Activated B cell treated with CpG ODN at 0.5 μM for 24 hours (primary cell): Measurements from ENCODE around the gene SUPT6H. TPM values are rescaled to one million over a fixed set of nuclear protein-coding genes. Genes with fewer than 3 reads are reported as not detected.

Experiments
- ATAC-seq: fragments of 200-7000 bp; cut with Tn5 transposase; one replicate; pipeline ENCODE4 v1.10.0; 2021; ENCODE audit warnings: low read depth, mild to moderate bottlenecking, moderate library complexity
- CTCF ChIA-PET: fragments of 350-600 bp; sonication (Branson Sonifier 250); formaldehyde crosslinking; loops from one replicate; lab custom pipeline; 2021; ENCODE audit warnings: antibody characterized with exemption; lab: Charles Lee
- POLR2A ChIA-PET: fragments of 350-600 bp; sonication (Branson Sonifier 250); formaldehyde crosslinking; loops from one replicate; lab custom pipeline; 2021; ENCODE audit warnings: antibody characterized with exemption; lab: Charles Lee
- DNase-seq: peaks from one replicate; pipeline ENCODE4 v3.0.0; 2022
- H3K27ac Mint-ChIP-seq: one replicate; pipeline ENCODE4 v1.8.0; 2020; ENCODE audit warnings: mixed read lengths
- H3K27me3 Mint-ChIP-seq: one replicate; pipeline ENCODE4 v1.8.0; 2021; ENCODE audit warnings: mixed read lengths
- H3K36me3 Mint-ChIP-seq: one replicate; pipeline ENCODE4 v1.8.0; 2021; ENCODE audit warnings: low read depth, mixed read lengths
- H3K4me1 Mint-ChIP-seq: one replicate; pipeline ENCODE4 v1.8.0; 2021; ENCODE audit warnings: mixed read lengths
- H3K4me3 Mint-ChIP-seq: one replicate; pipeline ENCODE4 v1.8.0; 2020; ENCODE audit warnings: mild to moderate bottlenecking, mixed read lengths
- H3K9me3 Mint-ChIP-seq: one replicate; pipeline ENCODE4 v1.8.0; 2020; ENCODE audit warnings: mixed read lengths
- CTCF ChIP-seq: fragments of 200-600 bp; IDR thresholded peaks from one replicate; pipeline ENCODE4 v1.8.0; 2022; ENCODE audit warnings: antibody characterized with exemption, mild to moderate bottlenecking
- intact Hi-C: fragments of 100-400 bp; cut with micrococcal nuclease; formaldehyde crosslinking; loops from one replicate; pipeline ENCODE4 v1.15.1; 2024
- total RNA-seq: library from RNA; stranded (reverse); gene quantifications from 2 replicates; pipeline ENCODE4 v1.2.3, GENCODE V29; 2022

Gene SUPT6H
- total RNA-seq, 1 donor from 2014 or later: 92.4 TPM

DNA sequence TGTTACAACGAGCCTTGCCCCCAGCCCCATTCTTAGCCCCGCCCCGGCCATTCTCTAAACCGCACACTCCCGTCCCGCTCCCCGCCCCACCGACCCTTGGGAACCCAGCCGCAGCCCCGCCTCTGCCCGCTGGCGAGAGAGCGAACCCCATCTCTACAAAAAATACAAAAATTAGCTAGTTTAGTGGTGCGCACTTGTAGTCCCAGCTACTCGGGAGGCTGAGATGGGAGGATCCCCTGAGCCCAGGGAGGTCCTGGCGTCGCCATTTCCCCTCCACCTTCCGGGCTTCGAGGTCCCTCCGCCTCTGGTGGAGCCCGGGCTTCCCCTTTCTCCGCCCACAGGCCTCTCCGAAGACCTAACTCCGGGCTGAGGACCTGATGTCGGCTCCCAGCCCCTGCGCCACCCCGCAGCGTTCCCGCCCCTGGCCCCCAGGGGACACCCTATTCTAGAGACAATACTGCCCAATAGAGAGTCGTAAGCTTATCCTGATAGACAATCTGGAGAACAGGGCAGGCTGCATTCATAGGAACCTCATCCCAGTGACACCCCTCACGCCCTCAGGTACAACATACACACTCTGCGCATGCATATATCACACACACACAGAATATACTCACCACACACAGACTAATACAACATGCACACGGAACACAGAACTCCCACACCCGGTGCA is 50.2 kb downstream of the SUPT6H start:
- H3K27me3 Mint-ChIP-seq: no peaks in the 10 kb centered on the region
- peak overlapping the region; percentile 91 for H3K4me3 Mint-ChIP-seq
- ATAC-seq (peak; percentile 56), DNase-seq (peak; percentile 66)
- H3K4me1 Mint-ChIP-seq: peaks cover 18% of the 10 kb centered on the region
- peaks cover 6% of the 10 kb centered on the region for H3K36me3 Mint-ChIP-seq
- ChIA-PET POLR2A (interaction anchor here (0.5 to 3.8 kb wide), 16 partner anchors 9 to 240 kb away, joined by 3 to 115 read pairs (median 8); partner anchors contain the start of genes BLTP2, DHRS13, FLOT2 and NEK8), CTCF (interaction anchor here (0.7 to 2.3 kb wide), 3 partner anchors 15 to 204 kb away, joined by 3 to 15 read pairs (median 5); partner anchors contain the start of gene TLCD1)
- peak overlapping the region; percentile 96 for H3K27ac Mint-ChIP-seq
- H3K9me3 Mint-ChIP-seq: no peaks in the 10 kb centered on the region
- no peak for TF ChIP-seq CTCF
- intact Hi-C loops: loop anchor here (1.0 kb wide), 1 partner anchor 67 kb away; the partner anchor contains the start of gene BLTP2

GRCh38 chr17:28712705-28713415 is 50.9 kb downstream of the SUPT6H start:
- no peak for TF ChIP-seq CTCF
- no peak for DNase-seq
- intact Hi-C loops: loop anchor here (1.0 kb wide), 1 partner anchor 68 kb away; the partner anchor contains the start of gene BLTP2
- H3K27me3 Mint-ChIP-seq: no peaks in the 10 kb centered on the region
- ChIA-PET CTCF (no interaction called here), POLR2A (interaction anchor here (1.0 to 3.8 kb wide), 10 partner anchors 8 to 239 kb away, joined by 3 to 115 read pairs (median 9); partner anchors contain the start of genes NEK8, PHF12, RPL23A and SDF2)
- H3K4me3 Mint-ChIP-seq: peak overlapping the region; percentile 91
- ATAC-seq: no peak
- peaks cover 21% of the 10 kb centered on the region for H3K4me1 Mint-ChIP-seq
- peaks cover 6% of the 10 kb centered on the region for H3K36me3 Mint-ChIP-seq
- no peaks in the 10 kb centered on the region for H3K9me3 Mint-ChIP-seq
- H3K27ac Mint-ChIP-seq: peak overlapping the region; percentile 96

GRCh38 chr17:28714281-28714680 is 52.3 kb downstream of the SUPT6H start:
- TF ChIP-seq CTCF: no peak
- H3K27ac Mint-ChIP-seq: no peak overlapping the region
- no peaks in the 10 kb centered on the region for H3K27me3 Mint-ChIP-seq
- POLR2A ChIA-PET: interaction anchor here (2.0 kb wide), 1 partner anchor 12 kb away, joined by 9 read pairs; the partner anchor contains the start of gene TLCD1
- peaks cover 34% of the 10 kb centered on the region for H3K4me1 Mint-ChIP-seq
- intact Hi-C loops: no loop called here
- H3K36me3 Mint-ChIP-seq: peaks cover 6% of the 10 kb centered on the region
- ATAC-seq: no peak
- H3K4me3 Mint-ChIP-seq: no peak overlapping the region
- no peak for DNase-seq
- no peaks in the 10 kb centered on the region for H3K9me3 Mint-ChIP-seq
- CTCF ChIA-PET: no interaction called here

- DNase-seq: no peak
- no peak for ATAC-seq
- CTCF ChIA-PET: interaction anchor here (1.0 kb wide), 1 partner anchor 33 kb away, joined by 3 read pairs; no protein-coding TSS in a partner anchor
- no peak for TF ChIP-seq CTCF
- no peak overlapping the region for H3K4me3 Mint-ChIP-seq
- H3K27me3 Mint-ChIP-seq: no peaks in the 10 kb centered on the region
- H3K9me3 Mint-ChIP-seq: no peaks in the 10 kb centered on the region
- H3K36me3 Mint-ChIP-seq: peaks cover 12% of the 10 kb centered on the region
- POLR2A ChIA-PET: interaction anchor here (0.6 to 2.4 kb wide), 2 partner anchors 11 to 212 kb away, joined by 5 to 19 read pairs; partner anchors contain the start of gene TLCD1
- intact Hi-C loops: loop anchor here (5.0 kb wide), 1 partner anchor 37 kb away; no protein-coding TSS in a partner anchor
- H3K27ac Mint-ChIP-seq: no peak overlapping the region
- H3K4me1 Mint-ChIP-seq: peaks cover 41% of the 10 kb centered on the region
Observed at GRCh38 chr17:28715217-28715616, 53.2 kb downstream of the SUPT6H start.
